HG03159 (cell line): ENCODE data around the gene RNF144B.
"Not testable (repeated sequence)": the region's sequence is repeated elsewhere in the genome, so short reads cannot be mapped to it uniquely, and the experiment has no call there.

Source experiments
- ATAC-seq: cut with Tn5 transposase; IDR thresholded peaks from one replicate; pipeline ENCODE4 v1.9.1; 2021; ENCODE audit warnings: mild to moderate bottlenecking, moderate library complexity; ENCODE audit not compliant: unreplicated experiment

The RNF144B gene

DNA sequence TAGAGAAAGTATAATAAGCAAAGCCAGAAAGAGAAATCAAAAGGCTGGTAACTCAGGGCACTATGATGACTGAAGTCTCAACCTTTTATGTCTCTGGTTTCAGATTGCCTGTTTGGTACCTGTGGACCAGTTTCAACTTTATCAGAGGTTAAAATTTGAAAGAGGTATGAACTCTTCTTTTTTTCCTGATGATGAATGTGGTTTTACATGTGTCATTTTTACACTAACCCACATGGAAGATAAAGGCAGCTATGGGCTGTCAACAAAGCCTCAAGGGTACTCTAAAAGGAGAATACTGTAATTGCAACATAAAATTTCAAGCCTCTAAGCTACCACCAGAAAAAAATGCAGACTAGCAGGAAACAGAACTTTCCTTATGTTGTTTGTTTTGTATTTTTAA, 52.4 kb downstream of the RNF144B start:
- ATAC-seq: no peak

DNA sequence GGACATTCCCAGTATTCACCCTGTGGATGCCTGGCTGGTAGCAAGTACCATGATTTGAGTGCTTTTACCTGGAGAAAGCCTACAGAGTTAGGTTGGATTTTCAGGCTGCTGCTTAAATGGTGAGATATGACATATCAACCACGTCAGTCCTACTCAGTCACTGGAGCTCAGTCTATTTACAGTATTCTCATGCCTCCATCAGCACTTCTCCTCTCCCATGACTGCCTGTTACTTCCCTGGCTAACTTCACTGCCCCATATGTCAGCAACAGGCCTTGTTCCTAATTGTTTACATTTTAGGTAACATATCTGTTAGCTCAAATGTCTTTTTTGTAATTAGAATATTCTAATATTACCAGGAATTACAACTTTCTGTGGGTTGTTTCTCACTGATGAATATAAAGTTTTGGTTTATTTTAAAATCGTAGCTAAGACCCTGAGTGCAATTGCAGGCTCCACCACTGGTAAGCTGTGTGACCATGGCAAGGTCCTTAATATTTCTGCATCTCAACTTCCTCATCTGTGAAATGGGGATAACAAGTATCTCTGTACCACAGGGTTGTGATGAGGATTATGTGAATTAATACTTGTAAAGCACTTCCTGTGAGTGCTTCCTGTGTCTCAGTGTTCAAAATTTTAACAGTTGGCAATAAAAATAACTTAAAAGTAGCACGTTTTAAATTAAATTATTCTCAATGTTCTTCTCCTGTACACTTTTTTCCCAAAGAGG, 54.3 kb downstream of the RNF144B start:
- no peak for ATAC-seq

DNA sequence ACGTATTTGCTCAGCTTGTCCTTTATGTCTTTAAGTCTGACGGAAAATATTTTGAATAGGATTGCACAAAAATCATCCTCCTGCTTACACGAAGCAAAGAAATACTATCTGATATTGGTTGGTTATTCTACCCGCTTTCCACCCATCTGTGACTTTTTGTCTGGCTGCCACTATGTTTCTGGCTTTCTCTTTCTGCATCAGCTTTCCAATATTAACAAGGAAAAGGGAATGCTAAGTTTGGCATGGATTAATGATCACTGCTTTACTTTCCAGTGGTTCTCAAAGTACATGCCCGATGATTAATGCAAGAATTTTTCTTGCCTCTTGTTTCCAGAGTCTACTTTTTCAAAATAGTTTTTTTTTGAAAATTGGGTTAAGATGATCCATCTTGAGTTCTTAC, 57.0 kb downstream of the RNF144B start:
- no peak for ATAC-seq

DNA sequence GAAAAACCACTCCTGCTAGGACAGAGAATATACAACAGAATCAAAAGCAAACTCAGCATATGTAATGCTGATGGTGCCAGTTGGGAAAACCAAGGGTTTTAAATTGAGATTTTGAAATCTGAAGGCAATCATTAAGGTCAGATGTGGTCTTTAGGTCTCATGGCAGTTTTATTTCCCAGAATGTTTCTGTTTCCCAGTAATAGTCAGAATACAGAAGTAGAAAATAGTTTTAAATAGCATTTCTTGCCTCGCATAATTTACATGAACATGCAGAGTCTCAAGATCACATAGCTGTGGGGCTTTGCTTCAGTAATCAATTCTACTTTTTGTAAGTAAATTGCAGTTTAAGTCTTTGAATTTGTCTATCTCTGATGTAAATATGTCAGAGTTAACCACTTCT, 58.1 kb downstream of the RNF144B start:
- no peak for ATAC-seq

DNA sequence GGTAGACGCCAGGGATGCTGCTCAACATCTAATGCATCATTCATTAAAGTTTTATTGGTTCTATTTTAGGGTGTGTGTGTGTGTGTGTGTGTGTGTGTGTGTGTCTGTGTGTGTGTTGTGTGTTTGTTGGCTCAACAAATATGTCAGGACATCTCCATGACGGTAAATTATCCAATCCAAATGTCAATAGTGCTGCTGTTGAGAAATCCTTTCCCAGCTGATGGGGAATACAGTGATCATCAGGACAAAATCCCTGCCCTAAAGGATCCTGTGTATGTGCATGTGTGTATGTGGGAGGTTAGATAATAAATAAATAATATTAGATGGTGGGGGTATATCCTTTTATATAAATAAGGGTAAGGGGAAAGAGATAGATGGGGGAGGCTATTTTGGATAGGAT, 59.6 kb downstream of the RNF144B start:
- no peak for ATAC-seq

DNA sequence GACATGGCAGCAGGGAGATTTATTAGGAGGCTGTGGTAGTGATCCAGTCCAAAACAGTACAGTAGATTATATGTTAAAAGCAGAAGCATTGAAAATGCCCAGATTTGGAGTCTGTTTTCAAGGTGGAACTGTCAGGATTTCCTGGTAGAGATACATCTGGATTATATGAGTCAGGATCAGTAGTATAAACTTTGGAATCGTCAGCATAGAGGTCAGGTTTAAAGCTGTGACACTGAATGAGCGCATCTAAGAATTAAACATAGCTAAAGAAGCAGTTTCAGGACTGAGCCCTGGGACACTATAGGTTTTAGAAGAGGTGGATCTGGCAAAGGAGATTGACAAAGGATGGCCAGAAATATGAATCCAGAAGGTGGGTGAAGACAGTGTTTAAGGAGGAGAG, 60.4 kb downstream of the RNF144B start:
- no peak for ATAC-seq

DNA sequence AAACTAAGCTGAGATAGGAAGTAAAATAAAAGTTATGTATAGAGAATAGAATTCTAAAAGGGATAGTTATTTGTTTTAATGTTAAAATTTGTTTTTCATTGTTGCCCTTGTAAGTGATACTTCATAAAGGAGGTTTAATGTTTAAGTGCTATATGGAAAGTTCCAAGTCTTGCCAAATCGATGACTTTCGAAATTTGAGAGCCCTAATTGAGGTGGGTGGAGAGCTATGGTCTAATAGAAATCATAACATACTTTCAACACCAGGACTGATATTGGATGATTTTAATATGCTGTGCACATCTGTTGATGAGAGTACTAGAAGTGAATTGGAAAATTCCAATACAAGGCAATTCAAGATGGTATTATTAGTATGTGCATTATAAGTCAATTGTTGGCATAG, 64.6 kb downstream of the RNF144B start:
- ATAC-seq: no peak

DNA sequence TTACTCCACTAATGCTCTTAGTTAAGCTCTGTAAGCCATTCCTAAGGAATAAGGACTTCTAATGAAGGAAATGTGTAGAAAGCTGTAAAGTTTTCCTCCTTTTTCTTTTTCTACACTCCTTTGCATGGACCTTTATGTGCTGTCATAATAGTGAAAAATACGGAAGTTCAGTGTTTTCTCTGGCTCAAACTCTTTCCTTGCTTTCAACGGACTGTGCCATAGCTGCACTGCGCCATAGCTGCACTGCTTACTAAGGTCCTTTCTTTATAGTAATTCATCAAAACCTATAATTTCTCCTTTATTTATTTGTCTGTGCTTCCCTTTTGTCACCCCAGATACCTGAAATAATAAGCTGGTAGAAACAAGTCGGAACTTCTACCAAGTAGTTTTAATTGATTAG, 67.3 kb downstream of the RNF144B start:
- no peak for ATAC-seq

DNA sequence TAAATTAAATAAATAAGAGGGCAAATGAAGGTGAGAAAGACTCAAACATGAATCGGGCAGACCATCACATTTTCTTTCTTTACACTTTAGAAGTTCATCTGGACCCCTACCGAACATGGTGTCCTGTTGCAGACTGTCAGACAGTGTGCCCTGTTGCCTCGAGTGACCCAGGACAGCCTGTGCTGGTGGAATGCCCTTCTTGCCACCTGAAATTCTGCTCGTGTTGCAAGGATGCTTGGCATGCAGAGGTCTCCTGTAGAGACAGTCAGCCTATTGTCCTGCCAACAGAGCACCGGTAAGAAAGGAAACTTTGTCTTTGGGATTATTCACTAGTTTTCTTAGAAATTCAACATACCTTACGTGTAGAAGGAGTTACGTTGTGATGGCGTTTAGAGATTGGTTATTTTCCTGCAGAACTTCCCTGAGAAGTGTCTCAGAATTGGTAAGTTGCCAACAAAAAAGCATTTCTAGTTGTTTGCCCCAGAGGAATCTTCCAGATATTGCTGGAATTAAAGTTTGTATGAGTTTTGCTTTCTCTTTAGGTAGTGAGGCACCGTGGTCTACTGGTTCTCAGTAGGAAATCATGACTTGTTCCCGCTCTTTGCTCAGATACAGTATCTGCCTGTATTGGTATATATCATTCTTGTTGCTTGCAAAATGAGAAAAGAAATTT, 70.1 kb downstream of the RNF144B start:
- ATAC-seq: no peak

DNA sequence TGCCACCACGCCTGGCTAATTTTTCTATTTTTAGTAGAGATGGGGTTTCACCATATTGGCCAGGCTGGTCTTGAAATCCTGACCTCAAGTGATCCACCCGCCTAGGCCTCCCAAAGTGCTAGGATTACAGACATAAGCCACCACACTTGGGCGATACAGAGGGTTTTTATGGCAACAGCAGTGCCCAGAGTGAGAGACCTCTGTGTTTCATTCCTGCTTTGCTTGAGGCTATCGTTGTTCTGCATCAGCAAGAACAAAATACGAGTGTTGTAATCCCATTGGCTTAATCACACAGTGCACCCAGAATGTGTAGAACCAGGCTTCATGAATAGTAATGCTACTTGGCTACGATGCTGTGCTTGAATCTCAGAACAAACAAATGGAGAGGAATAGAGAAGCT, 70.9 kb downstream of the RNF144B start:
- not testable (repeated sequence) for ATAC-seq

DNA sequence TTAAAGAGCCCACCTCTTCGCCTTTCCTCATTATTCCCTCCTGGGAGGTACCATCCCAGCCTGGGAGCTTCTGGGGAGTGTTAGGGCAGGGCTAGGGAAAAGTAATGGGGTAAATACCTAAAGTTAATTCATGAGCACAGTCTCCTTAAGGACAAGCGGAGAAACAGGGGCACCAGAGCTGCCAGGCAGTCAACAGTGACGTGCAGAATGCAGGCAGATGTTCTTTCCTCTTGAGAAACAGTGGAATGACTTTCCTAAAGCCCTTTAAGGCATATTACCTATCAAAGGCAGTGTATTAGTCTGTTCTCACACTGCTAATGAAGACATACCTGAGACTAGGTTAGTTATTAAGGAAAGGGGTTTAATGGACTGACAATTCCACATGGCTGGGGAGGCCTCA, 76.3 kb downstream of the RNF144B start:
- no peak for ATAC-seq

DNA sequence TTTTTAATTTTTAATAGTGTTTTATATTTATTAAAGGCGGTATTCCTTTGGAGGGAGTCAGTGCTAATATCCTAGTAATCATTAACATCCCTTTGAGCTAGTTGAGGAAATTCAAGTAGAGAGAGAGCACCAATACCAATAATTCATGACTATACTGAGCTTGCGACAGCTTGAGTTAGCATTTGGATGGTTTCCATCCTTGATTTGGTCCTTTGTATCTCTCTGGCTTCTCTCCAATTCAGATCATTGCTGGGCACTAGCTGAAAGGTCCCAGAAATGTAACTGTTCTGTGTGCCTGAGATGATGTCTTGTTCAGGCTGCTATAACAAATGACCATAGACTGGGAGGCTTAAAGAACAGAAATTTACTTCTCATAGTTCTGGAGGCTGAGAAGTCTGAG, 77.0 kb downstream of the RNF144B start:
- ATAC-seq: no peak

DNA sequence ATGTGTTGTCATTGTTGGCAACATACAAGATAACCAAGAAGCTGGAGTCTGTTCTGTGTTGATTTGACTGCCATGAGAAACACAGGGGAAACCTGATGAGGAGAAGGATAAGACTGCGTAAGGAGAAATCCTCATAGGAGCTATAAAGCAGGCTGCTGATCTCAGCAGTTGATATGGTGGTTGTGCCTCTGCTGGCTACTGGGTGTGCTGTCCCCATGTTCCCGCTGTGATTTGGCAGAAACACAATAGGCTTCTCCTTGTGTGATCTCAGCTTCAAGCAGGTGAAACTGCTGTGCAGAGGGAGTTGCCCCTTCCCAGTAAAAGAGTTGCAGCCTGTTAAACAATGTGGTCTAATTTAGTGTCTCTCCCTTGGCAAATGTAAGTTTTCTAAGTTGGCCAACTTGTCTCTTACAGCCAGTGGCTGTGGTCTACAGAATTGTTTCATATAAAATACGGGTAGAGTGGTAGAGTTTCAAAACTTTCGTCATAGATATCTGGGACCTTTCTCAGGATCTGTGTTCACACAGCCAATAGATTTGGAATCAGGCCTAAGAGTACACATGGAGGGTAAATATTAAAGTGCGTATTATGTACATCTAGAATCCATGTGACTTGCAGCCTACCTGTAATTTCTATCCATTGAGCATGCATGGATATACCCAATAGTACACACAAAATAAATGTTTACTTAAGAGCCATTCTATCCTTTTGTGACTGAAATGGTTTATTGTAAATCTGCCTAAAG, 78.4 kb downstream of the RNF144B start:
- no peak for ATAC-seq

DNA sequence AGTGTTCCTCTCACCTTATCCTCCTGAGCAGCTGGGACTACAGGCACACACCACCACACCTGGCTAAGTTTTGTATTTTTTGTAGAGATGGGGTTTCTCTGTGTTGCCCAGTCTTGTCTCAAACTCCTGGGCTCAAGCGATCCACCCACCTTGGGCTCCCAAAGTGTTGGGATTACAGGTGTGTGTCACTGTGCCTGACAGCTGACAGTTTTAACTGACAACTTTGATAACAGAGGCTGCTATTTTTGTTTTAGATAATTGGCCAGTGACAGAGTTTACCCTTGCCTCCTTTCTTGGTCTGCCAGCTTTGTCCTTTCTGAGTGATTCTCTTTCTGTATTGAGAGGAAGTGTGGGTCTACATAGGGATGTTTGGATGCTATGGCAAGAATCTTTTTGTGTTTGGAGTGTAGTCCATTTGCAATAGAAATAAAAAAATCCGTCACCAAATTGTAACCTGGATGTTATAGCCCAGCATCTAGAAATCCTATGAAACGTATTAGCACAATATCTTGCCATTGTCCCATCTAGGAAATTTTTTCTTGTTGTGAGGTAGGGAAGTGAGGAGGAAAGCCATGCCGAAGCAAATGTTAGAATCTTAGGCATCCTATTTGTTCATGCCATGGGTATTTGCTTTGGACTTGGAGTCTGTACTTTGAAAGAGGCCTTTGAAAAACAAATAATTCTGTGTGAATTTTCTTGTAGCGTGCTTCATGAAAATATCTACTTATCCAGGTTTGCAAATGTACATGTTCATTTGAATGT, 80.8 kb downstream of the RNF144B start:
- no peak for ATAC-seq

DNA sequence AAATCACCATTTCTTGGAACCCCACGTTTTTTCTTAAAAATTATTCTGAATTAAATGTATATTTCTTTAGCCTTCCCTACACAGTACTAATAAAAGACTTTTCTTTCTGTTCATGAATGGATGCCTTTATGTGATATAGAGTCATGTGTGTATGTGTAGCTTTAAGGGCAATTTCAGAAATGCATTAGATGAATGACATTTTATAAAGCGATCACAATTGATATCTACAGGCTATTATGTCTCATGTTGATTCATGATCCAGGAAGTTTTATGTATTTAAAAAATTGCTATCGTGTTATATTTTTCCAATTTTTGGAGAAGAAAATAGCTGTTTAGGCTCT, 81.3 kb downstream of the RNF144B start:
- no peak for ATAC-seq

DNA sequence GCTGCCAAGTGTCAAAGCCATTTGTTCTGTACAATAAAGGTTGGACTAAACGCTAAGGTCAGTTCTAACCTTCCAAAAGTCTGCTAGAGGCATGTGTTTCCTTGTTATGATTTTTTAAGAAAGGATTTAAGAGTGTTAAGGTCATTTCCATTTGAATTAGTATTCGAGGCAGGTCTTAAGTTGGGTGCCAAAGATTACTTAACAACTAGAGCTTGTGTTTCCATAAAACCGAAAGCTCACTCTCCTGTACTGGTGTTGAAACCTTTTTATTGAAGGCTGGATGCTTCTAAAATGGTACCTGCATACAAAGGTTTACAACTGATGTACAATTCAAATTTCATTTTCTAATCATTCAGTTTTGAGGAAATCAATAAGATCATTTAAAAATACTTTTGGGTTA, 82.4 kb downstream of the RNF144B start:
- ATAC-seq: no peak

DNA sequence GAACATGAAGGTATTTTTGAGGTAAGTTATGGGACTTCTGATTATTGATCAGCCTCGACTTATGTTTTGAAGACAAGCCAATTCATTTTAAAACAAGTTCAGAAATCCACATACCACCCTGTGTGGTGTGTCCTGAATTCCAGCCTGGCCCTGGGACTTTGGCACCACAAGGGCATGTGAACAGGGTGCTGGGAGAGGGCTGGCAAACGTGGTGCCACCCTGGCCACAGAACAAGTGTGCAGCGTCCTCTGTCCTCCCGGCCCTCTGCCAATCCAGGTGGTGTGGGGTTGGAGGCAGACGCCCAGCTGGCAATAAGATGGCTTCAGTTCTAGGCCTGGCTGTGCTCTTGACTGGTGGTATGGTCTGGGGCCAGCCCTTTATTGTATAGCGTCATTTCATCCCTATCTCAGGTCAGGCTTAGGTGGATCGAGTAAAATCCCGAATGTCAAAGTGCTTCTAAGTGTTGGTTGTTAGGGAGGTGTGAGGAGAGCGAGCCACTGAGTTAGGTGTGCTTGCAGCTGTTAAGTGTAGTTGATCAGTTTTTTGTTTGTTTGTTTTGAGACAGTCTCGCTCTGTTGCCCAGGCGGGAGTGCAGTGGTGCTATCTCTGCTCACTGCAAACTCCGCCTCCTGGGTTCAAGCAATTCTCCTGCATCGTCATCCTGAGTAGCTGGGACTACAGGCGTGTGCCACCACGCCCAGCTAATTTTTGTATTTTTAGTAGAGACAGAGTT, 84.2 kb downstream of the RNF144B start:
- no peak for ATAC-seq

DNA sequence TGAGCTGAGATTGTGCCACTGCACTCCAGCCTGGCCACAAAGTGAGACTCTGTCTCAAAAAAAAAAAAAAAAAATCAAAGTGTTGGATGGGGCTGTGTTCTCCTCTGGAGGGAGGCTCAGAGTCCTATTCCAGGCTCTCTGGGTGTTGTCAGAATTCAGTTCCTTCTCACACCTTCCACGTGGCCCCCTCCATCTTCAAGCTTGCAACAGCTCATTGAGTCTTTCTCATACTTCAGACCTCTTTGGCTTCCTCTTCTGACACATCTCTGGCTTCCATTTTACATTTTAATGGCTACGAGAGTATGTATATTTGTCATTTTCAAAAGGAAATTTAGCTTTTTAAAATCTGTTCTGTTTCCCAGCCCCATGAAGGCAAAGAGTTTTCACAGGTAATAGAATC, 85.8 kb downstream of the RNF144B start:
- ATAC-seq: no peak

DNA sequence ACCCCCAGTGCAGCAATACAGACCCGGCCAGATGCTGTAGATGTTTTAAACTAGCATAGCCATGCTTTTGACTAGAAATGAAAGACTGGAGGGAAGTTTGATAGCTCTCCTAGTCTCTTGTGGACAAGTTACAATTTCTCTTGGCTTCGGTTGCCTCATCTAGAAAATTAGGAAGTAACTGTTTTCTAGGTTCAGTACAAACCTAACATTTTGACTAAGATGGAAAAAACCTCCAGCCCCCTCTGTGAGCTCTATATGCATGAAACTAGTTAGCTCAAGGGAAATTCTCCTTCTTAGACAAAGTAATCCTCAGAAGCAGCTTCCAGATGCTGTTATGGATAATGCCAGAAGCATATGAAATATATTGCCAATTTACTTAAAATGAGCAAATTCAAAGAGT, 86.6 kb downstream of the RNF144B start:
- ATAC-seq: no peak

DNA sequence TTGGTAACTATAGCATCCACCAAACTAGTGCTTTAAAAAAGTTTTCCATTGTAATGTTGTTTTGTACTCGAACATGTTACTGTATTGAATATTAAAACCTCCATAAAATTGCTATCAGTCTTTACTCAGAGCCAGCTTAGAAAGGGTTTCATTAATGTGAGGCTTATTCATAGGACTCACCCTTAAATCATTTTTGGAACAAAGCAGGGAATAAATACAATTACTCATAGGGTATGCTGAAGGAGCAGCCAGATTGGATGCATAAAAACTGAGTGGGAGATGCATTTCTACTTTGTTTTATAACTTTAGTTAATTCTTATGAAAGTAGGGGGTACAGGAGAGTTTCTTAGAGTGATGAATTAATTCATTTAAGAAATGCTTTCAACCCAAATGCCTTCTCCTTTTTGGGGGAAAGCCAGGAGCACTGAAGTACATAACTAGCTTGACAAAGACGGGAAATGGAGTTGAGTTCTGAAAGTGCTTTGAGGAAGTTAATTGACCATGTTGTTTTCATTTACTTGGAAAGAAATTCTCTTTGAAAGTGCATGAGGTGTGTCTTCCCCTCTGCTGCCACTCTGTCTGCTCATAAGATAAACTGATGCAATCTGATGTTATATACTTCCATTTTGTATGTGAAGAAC, 90.3 kb downstream of the RNF144B start:
- ATAC-seq: no peak
